Activated CD8-positive, alpha-beta memory T cell treated with anti-CD3 and anti-CD28 coated beads, Interleukin-2, amount 10 ng/mL, durations not matched to agents 7 days and 5 days (primary cell): Measurements from ENCODE around the gene TPCN2. TPM values are rescaled to one million over a fixed set of nuclear protein-coding genes. Genes with fewer than 3 reads are reported as not detected.

Experiments used
- ATAC-seq: fragments of 150-1000 bp; cut with Tn5 transposase; one replicate; pipeline ENCODE4 v1.10.0; 2021; ENCODE audit warnings: moderate library complexity
- CTCF ChIA-PET: fragments of 350-600 bp; sonication (Branson Sonifier 250); formaldehyde crosslinking; loops from one replicate; lab custom pipeline; 2021; ENCODE audit warnings: antibody characterized with exemption; lab: Charles Lee
- DNase-seq: peaks from one replicate; pipeline ENCODE4 v3.0.0-alpha.2; 2020
- H3K27ac Mint-ChIP-seq: one replicate; pipeline ENCODE4 v1.8.0; 2021; ENCODE audit warnings: mild to moderate bottlenecking, mixed read lengths
- H3K27me3 Mint-ChIP-seq: one replicate; pipeline ENCODE4 v1.8.0; 2021; ENCODE audit warnings: mixed read lengths
- H3K36me3 Mint-ChIP-seq: one replicate; pipeline ENCODE4 v1.8.0; 2021; ENCODE audit warnings: mild to moderate bottlenecking, mixed read lengths
- H3K4me1 Mint-ChIP-seq: one replicate; pipeline ENCODE4 v1.8.0; 2021; ENCODE audit warnings: mixed read lengths
- H3K4me3 Mint-ChIP-seq: one replicate; pipeline ENCODE4 v1.8.0; 2021; ENCODE audit warnings: mild to moderate bottlenecking, moderate library complexity, mixed read lengths
- H3K9me3 Mint-ChIP-seq: one replicate; pipeline ENCODE4 v1.8.0; 2022; ENCODE audit warnings: low read depth, mixed read lengths
- total RNA-seq, 2 experiments: library from RNA; stranded (reverse); gene quantifications; one replicate each; pipeline ENCODE4 v1.2.3, GENCODE V29; 2021

Gene TPCN2
- total RNA-seq, 2 experiments from 2014 or later = 15.3 to 20.6 TPM

DNA sequence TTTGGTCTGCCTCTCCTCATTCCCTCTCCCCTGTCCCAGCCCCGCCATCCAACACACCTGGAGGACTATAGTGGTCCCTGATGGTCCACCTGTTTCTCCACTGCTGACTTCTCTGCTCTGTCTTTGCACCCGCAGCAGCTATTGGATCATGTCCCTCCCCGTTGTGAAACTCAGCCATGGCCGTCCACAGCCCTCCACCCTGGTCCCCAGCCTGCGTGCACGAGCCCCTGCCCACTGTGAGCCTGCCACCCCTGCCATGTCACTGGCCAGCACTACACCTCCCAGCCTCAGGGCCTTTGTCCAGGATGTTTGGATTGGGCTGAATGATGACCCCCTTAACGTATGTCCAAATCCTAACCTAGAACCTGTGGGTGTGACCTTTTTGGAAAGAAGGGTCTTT, 59.3 kb downstream of the TPCN2 start:
- no peak for DNase-seq
- Mint-ChIP-seq H3K4me1 (no peaks in the 10 kb centered on the region), H3K36me3 (no peaks in the 10 kb centered on the region), H3K4me3 (no peak overlapping the region), H3K27ac (no peak overlapping the region), H3K27me3 (no peaks in the 10 kb centered on the region), H3K9me3 (peaks cover 7% of the 10 kb centered on the region)
- CTCF ChIA-PET = no interaction called here
- no peak for ATAC-seq

DNA sequence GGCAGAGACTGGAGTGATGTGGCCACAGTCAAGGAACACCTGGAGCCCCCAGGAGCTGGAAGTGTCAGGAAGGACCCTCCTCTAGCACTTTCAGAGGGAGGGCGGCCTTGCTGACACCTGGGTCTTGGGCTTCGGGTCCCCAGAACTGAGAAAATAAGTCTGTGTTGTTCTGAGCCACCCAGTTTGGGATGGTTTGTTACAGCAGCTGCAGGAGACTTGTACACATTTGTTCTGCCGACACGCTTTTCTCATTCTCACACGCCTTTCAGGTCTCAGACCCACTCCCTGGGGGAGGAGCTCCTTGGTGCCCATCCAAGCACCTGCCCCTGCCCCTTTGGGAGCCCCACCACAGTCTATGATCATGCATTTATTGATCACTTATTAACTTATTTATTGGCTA, 59.8 kb downstream of the TPCN2 start:
- ATAC-seq (no peak), DNase-seq (no peak)
- Mint-ChIP-seq H3K27ac (no peak overlapping the region), H3K27me3 (no peaks in the 10 kb centered on the region), H3K4me3 (no peak overlapping the region), H3K9me3 (peaks cover 7% of the 10 kb centered on the region), H3K4me1 (no peaks in the 10 kb centered on the region), H3K36me3 (no peaks in the 10 kb centered on the region)
- CTCF ChIA-PET = interaction anchor here (0.6 kb wide), 1 partner anchor 578 kb away, joined by 3 read pairs; no protein-coding TSS in a partner anchor

DNA sequence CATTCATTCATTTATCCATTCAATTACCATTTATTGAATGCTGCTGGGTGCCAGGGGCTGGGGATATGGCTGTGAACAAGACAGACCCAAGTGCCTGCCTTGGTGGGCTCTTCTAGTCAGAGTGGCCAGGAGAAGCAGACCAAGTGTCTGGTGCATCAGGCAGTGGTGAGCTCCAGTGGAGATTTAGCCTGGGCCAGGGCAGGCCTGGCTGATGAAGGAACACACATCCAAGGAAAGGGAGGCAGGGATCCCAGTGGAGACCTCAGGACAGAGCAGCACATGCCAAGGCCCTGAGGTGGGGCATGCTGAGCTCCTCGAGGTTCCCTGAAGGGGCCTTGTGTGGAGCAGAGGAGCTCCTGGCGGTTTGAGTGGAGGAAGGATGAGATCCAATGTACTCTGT, 60.4 kb downstream of the TPCN2 start:
- no peak for ATAC-seq
- CTCF ChIA-PET = interaction anchor here (0.6 kb wide), 1 partner anchor 577 kb away, joined by 3 read pairs; no protein-coding TSS in a partner anchor
- DNase-seq = no peak
- H3K36me3 Mint-ChIP-seq = no peaks in the 10 kb centered on the region
- H3K27ac Mint-ChIP-seq = no peak overlapping the region
- H3K4me3 Mint-ChIP-seq = no peak overlapping the region
- H3K27me3 Mint-ChIP-seq = no peaks in the 10 kb centered on the region
- H3K4me1 Mint-ChIP-seq = no peaks in the 10 kb centered on the region
- peaks cover 7% of the 10 kb centered on the region for H3K9me3 Mint-ChIP-seq

DNA sequence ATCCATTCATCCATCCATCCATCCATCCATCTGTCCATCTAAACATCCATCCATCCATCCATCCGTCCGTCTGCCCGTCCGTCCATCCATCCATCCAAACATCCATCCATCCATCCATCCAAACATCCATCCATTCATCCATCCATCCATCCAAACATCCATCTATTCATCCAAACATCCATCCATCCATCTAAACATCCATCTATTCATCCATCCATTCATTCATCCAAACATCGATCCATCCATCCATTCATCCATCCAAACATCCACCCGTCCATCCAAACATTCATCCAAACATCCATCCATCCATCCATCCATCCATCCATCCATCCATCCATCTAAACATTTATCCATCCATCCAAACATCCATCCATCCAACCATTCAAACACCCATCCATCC, 61.7 kb downstream of the TPCN2 start:
- DNase-seq (no peak), ATAC-seq (no peak)
- Mint-ChIP-seq H3K27me3 (no peaks in the 10 kb centered on the region), H3K4me3 (no peak overlapping the region), H3K9me3 (peaks cover 7% of the 10 kb centered on the region), H3K36me3 (no peaks in the 10 kb centered on the region), H3K4me1 (no peaks in the 10 kb centered on the region), H3K27ac (no peak overlapping the region)
- CTCF ChIA-PET = no interaction called here

DNA sequence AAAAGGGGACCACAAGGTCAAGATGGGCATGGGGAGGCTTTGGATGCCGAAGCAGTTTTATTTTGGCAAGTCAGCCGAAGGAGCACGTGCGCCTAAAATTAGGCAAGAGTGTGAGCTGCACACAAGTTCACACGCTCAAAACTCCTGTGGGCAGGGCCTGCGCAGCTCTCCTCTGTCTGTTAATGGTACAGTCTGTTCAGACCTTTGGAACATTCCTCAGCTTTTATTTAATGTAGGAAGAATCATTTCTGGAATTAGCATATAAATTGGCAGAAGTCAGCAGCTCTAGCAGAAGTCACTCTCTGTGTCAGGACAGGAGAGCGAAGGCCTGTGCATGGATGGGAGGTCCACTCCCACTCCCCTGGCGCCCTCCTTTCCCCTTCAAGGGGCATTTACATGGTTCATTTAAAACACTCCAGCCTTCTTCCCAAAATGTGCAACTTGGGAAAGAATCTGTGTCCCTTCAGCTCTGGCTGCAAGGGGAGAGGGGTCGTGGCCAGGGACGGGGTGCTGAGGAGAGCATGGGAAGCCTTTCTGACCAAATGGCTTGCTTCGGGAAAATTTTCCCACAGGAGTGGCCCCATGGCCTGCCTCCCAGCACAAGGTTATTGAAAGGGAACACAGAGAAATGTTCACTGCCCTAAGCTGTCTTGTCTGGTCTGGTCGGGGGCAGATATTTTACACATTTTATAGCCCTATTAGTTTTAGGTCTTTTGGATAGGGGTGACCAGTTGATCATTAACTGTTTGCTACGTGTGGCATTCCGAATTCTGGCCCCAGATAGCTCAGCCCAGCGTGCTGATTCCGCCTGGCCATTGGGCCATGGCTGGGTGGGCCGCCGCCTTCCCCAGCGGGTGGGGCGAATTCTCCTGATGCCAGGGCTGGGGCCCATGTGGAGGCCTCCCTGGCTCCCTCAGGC, 63.2 kb downstream of the TPCN2 start:
- CTCF ChIA-PET = no interaction called here
- Mint-ChIP-seq H3K4me1 (no peaks in the 10 kb centered on the region), H3K27me3 (no peaks in the 10 kb centered on the region), H3K4me3 (no peak overlapping the region), H3K27ac (no peak overlapping the region), H3K36me3 (no peaks in the 10 kb centered on the region), H3K9me3 (peaks cover 7% of the 10 kb centered on the region)
- no peak for DNase-seq
- no peak for ATAC-seq

DNA sequence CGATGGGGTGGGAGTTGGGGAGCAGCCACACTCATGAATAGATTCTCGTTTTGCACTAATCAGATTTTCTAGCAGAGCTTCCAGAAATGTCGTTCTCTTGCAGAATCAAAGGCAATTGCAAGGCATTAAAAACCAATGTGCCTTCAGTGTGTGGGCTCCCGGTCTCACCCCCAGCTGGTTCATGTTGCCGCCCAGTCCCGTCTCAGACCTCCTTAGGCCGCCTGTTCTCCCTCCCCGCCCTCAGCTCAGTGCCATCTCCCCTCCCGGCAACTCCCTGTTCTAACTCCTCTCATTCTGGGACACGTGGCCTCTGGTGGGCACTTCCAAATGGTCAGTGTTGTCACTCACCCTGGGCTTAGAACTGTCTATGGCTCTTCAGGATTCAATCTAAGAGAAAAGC, 64.5 kb downstream of the TPCN2 start:
- Mint-ChIP-seq H3K27me3 (no peaks in the 10 kb centered on the region), H3K36me3 (no peaks in the 10 kb centered on the region), H3K4me3 (no peak overlapping the region), H3K9me3 (peaks cover 7% of the 10 kb centered on the region), H3K27ac (no peak overlapping the region), H3K4me1 (no peaks in the 10 kb centered on the region)
- no peak for DNase-seq
- CTCF ChIA-PET = no interaction called here
- ATAC-seq = no peak

DNA sequence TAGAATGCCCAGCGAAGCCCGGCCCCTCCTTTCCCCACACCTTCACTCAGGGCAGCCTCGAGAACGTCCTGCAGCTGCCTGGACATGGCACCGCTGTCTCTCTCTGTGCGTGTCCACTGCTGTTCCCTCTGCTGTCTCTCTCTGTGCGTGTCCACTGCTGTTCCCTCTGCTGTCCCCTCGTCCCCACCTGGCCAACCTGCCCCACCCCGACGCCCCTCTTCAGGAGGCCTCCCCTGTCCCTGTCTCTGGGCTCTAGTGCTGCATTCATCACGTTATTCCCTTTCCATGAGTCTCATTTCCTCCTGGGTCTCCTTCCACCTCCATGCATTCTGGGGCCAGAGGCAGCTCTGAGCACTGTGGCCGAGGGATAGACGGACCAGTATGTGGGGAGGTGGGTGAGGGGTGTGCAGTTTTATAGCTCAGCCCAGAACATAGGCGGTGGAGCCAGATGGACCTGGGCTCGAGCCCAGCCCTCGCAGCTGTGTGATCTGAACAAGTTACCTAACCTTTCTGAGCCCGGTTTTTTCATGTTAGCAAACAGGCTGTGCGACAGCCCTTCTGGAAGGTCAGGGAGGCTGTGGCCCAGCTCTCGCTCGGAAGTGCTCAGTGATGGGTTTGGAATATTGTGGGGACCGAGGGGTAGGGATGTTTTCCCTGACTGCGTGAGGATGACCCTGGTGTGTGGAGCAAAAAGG, 65.1 kb downstream of the TPCN2 start:
- peaks cover 7% of the 10 kb centered on the region for H3K9me3 Mint-ChIP-seq
- H3K36me3 Mint-ChIP-seq = no peaks in the 10 kb centered on the region
- H3K27ac Mint-ChIP-seq = no peak overlapping the region
- CTCF ChIA-PET = no interaction called here
- DNase-seq (no peak), ATAC-seq (no peak)
- H3K4me1 Mint-ChIP-seq = no peaks in the 10 kb centered on the region
- no peaks in the 10 kb centered on the region for H3K27me3 Mint-ChIP-seq
- H3K4me3 Mint-ChIP-seq = no peak overlapping the region

DNA sequence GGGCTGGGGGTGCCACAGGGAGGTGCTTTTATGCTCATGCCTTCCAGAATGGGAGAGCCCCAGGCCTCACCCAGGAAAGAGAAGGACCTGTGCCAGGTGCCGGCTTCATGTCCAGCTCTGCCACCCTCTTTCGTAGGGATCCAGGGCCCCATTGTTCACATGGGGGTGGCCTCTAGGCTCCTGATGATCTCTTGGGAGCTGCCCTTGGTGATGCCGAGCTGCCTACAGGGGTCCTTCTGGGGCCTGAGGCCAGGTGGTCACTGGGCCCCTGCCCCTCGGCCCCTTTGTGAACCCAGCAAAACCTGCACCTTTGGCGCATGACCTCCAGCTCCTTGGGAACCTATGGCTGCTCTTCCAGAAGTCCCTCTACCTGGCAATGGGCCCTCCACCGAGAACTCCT, 65.6 kb downstream of the TPCN2 start:
- Mint-ChIP-seq H3K27me3 (no peaks in the 10 kb centered on the region), H3K9me3 (peaks cover 7% of the 10 kb centered on the region), H3K4me3 (no peak overlapping the region), H3K27ac (no peak overlapping the region), H3K4me1 (no peaks in the 10 kb centered on the region), H3K36me3 (no peaks in the 10 kb centered on the region)
- ATAC-seq (no peak), DNase-seq (no peak)
- CTCF ChIA-PET = no interaction called here

DNA sequence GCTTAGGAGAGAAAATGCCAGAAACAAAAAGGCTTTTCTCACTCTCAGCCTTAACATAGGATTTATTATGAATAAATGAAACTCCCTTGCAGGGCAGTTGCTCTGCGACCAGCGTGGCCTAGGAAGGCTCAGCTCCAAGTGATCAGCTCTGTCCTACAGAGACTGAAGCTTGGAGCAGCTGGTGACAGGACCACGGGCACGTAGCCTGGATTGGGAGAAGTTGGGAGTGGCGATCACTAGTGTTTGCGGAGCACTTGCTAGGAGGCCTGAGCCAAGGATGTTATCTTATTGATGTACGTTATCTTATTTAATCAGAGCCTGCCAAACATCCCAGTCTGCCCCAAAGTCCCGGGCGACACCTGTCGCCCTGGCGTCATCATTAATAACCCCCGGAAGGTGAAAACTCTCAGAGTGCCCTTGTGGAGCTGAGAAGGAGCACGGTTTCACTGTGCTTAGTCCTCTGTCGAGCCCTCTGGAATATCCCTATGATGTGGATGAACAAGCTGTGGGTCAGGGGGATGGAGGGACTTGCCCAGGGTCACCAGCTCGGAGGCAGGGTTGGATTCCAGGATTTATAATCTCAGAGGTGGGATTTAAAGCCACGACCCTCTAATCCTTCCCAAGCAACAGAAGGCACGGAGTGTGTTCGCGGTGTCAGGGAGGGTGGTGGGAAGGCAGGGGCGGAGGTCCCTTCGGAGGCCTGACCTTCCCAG, 66.2 kb downstream of the TPCN2 start:
- ATAC-seq (no peak), DNase-seq (no peak)
- Mint-ChIP-seq H3K27me3 (no peaks in the 10 kb centered on the region), H3K9me3 (peaks cover 7% of the 10 kb centered on the region), H3K4me3 (no peak overlapping the region), H3K27ac (no peak overlapping the region), H3K4me1 (no peaks in the 10 kb centered on the region), H3K36me3 (no peaks in the 10 kb centered on the region)
- CTCF ChIA-PET = no interaction called here

DNA sequence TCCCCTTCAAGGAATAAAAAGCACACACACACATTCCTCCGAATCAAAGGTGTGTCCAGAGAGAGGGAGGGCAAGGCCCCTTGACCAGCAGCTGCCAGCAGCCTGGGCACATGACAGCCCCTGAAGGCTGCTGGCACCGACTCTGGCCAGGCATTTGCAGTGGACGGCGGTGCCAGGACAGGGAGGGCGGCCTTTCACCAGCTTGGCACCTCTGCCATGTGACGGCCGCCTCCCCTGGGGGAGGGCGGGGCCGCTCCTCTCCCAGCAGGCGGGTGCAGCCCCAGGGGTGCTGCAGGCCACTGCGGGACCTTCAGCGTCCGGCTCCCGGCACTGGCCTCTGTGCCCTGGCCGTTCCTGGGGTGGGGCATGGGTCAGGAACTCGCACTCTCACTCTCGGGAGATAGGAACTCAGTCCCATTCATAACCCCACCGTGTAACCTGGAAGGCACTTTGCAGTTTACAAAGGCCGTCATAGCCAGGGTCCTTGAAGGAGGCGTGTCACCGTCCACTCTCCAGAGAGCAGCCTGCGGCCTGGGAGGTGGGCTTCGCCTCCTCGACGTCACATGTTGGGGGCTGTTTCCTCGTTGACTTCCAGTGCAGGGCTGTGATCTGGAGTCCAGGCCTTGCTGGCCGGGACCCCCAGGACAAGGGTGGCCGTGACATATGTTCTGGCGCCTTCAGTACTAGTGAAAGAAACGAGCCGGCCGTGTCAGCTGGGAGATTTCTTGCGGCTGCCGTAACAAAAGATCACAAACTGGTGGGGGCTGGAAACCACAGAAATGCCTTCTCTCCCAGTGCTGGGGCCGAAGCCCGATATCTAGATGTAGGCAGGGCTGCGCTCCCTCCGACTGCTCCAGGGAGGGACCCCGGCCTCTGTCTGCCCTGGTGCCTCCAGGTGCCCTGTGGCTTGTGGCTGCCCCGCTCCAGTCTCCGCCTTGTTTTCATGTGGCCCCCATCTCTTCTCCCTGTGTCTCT, 67.1 kb downstream of the TPCN2 start:
- H3K36me3 Mint-ChIP-seq = no peaks in the 10 kb centered on the region
- H3K4me1 Mint-ChIP-seq = no peaks in the 10 kb centered on the region
- ATAC-seq = no peak

DNA sequence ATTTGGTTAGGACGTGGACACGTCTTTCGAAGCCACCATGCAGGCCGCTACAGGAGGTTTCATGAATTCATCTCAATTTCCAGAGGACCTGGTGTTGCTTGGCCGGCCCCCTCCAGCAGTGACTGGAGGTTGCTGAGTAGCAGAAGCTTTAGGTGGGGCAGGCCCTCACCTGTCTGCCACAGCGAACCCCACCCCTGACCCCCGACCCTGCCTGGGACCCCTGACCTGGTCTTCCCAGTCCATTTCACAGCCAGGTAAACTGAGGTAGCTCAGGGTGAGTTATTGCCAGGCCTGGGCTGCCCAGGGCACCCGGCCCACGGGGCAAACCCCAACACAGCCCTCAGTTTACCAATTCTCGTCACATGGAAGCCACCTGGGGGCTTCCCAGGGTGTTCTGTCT, 67.9 kb downstream of the TPCN2 start:
- no peaks in the 10 kb centered on the region for H3K36me3 Mint-ChIP-seq
- ATAC-seq (no peak), DNase-seq (no peak)
- H3K27me3 Mint-ChIP-seq = no peaks in the 10 kb centered on the region
- H3K27ac Mint-ChIP-seq = no peak overlapping the region
- H3K9me3 Mint-ChIP-seq = no peaks in the 10 kb centered on the region
- CTCF ChIA-PET = no interaction called here
- no peaks in the 10 kb centered on the region for H3K4me1 Mint-ChIP-seq
- no peak overlapping the region for H3K4me3 Mint-ChIP-seq

More for the DNA sequence above, 67.1 kb downstream of the TPCN2 start:
- Mint-ChIP-seq H3K9me3 (peaks cover under 1% of the 10 kb centered on the region), H3K27ac (no peak overlapping the region), H3K4me3 (no peak overlapping the region), H3K27me3 (no peaks in the 10 kb centered on the region)
- no peak for DNase-seq
- CTCF ChIA-PET = no interaction called here

DNA sequence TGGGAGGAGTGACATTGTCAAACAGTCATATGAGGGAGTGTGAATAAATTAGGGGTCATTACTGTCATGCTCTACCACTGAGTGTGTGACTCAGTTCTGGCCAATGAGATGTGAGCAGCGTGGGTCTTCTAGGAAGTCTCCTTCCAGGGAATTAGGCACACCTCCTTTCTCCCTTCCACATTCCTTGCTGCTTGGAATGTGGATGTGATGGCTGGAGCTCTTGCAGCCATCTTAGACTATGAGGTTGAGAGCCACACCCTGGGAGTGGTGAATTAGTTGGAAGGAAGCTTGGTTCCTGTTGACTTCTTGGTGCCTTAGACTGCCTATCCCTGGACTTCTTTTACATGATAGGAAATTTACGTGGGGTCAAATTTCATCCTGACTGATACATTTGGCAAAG, 70.5 kb downstream of the TPCN2 start:
- DNase-seq (no peak), ATAC-seq (no peak)
- peaks cover 8% of the 10 kb centered on the region for H3K4me1 Mint-ChIP-seq
- H3K36me3 Mint-ChIP-seq = no peaks in the 10 kb centered on the region
- H3K27me3 Mint-ChIP-seq = no peaks in the 10 kb centered on the region
- H3K27ac Mint-ChIP-seq = no peak overlapping the region
- CTCF ChIA-PET = no interaction called here
- H3K4me3 Mint-ChIP-seq = no peak overlapping the region
- H3K9me3 Mint-ChIP-seq = no peaks in the 10 kb centered on the region
